ENCODE results near the gene NUP210.
A peak's percentile ranks its signal among the peaks of the same experiment; 100 is the strongest.
"Not testable (repeated sequence)": the region's sequence is repeated elsewhere in the genome, so short reads cannot be mapped to it uniquely, and the experiment has no call there.

Gene NUP210

DNA sequence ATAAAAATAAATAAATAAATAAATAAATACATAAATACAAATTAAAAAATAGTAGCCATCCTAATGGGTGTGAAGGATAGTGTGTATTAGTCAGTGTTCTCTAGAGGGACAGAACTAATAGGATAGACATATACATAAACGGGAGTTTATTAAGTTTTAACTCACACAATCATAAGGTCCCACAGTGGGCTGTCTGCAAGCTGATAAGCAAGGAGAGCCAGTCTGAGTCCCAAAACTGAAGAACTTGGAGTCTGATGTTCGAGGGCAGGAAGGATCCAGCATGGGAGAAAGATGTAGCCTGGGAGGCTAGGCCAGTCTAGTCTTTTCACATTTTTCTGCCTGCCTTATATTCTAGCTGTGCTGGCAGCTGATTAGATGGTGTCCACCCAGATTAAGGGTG, 22.8 kb upstream of the NUP210 start:
- not testable (repeated sequence) for DNase-seq (ENCODE audit: low spot score in 2 of 2); ATAC-seq; H3K36me3 Mint-ChIP-seq; H3K9me3 Mint-ChIP-seq; H3K4me1 Mint-ChIP-seq; H3K27ac Mint-ChIP-seq; H3K4me3 Mint-ChIP-seq

DNA sequence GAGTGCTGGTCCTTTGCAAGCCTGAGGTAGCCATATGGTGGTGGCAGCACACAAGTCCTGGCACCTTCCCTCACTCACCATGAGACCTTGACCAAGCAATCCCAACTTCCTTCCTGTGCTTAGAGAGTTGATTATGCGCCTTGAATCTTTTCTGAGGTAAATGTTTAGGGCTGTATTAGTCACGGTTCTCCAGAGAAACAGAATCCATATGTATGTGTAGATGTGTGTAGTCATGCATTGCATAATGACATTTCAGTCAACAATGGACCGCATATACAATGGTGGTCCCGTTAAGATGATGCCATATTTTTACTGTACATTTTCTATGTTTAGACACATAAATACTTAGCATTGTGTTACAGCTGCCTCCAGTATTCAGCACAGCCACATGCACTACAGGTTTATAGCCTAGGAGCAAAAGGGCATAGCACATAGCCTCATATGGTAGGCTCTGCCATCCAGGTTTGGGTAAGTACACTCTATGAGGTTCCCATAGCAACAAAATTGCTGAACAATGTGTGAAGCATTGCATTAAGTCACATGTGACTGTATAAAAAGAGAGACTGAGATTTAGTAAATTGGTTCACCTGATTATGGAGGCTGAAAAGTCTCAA, 20.2 kb upstream of the NUP210 start:
- H3K4me1 Mint-ChIP-seq, result no peaks in the 10 kb centered on the region
- no peaks in the 10 kb centered on the region for H3K36me3 Mint-ChIP-seq
- DNase-seq (ENCODE audit: low spot score in 2 of 2) (no peak), ATAC-seq (no peak)
- no peak overlapping the region for H3K4me3 Mint-ChIP-seq
- no peaks in the 10 kb centered on the region for H3K9me3 Mint-ChIP-seq
- no peak overlapping the region for H3K27ac Mint-ChIP-seq

DNA sequence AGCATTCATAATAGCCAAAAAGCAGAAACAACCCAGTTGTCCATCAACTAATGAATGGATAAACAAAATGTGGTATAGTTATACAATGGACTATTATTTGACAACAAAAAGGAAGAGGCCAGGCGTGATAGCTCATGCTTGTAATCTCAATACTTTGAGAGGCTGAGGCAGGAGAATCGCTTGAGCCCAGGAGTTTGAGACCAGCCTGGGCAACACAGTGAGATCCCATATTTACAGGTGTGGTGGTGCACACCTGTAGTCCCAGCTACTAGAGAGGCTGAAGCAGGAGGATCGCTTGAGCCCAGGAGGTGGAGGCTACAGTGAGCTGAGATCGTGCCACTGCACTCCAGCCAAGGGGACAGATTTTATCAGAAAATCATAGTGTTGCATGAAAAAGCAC, 16.1 kb upstream of the NUP210 start:
- not testable (repeated sequence) for H3K36me3 Mint-ChIP-seq; DNase-seq (ENCODE audit: low spot score in 2 of 2); H3K4me3 Mint-ChIP-seq; ATAC-seq; H3K27ac Mint-ChIP-seq; H3K4me1 Mint-ChIP-seq; H3K9me3 Mint-ChIP-seq

DNA sequence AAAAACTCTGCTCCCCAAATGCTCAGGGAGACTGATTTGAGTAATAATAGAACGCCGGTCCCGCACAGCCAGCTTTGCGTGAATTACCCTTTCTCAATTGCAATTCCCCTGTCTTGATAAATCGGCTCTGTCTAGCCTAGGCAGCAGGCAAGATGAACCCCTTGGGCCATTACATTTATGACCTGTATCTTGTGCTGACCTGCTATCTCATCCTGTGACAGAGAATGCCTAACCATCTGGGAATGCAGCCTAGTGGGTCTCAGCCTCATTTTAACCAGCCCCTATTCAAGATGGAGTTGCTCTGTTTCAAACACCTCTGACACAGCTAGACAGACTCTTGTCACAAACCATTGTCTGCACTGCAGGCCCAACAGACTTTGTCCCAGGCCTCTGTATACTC, 13.8 kb upstream of the NUP210 start:
- H3K36me3 Mint-ChIP-seq, result no peaks in the 10 kb centered on the region
- no peaks in the 10 kb centered on the region for H3K4me1 Mint-ChIP-seq
- ATAC-seq (no peak), DNase-seq (ENCODE audit: low spot score in 2 of 2) (no peak)
- H3K9me3 Mint-ChIP-seq, result no peaks in the 10 kb centered on the region
- no peak overlapping the region for H3K27ac Mint-ChIP-seq
- no peak overlapping the region for H3K4me3 Mint-ChIP-seq

DNA sequence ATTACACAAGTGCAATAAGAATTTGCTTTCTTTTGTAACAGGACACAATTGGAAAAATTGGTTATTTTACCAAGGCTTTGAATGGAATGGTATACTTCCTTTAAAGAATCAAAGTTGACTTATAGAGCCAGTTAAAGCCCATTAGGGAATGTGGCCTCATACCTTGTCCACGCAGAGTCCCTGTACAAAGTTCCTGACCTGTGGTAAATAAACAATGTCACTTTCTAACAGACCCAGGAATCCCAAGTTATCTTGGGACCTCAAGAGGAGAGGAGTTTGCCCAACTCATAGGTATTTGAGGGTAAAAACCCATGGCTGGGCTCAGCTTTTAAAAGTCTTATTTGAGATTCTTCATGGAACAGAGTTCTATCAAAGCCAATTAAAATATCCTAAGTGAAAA, 12.0 kb upstream of the NUP210 start:
- no peak for ATAC-seq
- H3K9me3 Mint-ChIP-seq, result no peaks in the 10 kb centered on the region

DNA sequence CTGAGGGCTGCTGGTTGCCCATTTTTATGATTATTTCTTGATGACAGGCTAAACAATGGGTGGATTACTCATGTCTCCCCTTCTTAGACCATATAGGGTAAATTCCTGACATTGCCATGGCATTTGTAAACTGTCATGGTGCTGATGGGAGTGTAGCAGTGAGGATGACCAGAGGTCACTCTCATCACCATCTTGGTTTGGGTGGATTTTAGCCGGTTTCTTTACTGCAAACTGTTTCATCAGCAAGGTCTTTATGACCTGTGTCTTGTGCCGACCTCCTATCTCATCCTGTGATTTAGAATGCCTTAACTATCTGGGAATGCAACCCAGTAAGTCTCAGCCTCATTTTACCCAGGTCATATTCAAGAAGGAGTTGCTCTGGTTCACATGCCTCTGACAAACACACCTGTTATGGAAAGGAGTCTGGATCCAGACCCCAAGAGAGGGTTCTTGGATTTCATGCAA, 10.3 kb upstream of the NUP210 start:
- not testable (repeated sequence) for DNase-seq (ENCODE audit: low spot score in 2 of 2); H3K36me3 Mint-ChIP-seq; H3K4me3 Mint-ChIP-seq; H3K9me3 Mint-ChIP-seq; H3K27ac Mint-ChIP-seq; ATAC-seq
- peaks cover 11% of the 10 kb centered on the region for H3K4me1 Mint-ChIP-seq

More for the DNA sequence above, 12.0 kb upstream of the NUP210 start:
- DNase-seq (ENCODE audit: low spot score in 2 of 2), result no peak
- Mint-ChIP-seq H3K27ac (no peak overlapping the region), H3K36me3 (no peaks in the 10 kb centered on the region), H3K4me3 (no peak overlapping the region), H3K4me1 (peaks cover 6% of the 10 kb centered on the region)

DNA sequence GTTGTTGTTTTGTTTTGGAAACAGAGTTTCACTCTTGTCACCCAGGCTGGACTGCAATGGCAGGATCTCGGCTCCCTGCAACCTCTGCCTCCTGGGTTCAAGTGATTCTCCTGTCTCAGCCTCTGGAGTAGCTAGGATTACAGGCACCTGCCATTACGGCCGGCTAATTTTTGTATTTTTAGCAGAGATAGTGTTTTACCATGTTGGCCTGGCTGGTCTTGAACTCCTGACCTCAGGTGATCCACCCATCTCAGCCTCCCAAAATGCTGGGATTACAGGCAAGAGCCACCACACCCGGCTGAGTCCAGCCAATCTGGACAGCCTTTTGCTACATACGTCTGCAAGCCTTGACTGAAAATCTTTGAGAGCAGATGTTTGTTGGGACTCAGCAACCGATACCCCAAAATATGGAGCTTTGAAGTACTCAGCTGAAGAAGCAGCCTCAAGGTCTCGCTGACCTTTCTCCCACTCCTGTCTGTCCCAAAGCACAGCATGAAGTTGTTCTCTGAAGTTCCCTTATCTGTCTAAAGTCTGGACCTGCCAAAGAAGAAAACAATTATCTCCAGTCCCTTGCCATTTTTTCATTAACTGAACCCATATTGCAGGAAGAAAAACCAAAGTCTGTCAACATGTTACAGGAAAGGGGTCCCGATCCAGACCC, 9.6 kb upstream of the NUP210 start:
- Mint-ChIP-seq H3K9me3 (no peaks in the 10 kb centered on the region), H3K27ac (no peak overlapping the region), H3K36me3 (no peaks in the 10 kb centered on the region), H3K4me3 (no peak overlapping the region), H3K4me1 (peaks cover 11% of the 10 kb centered on the region)
- DNase-seq (ENCODE audit: low spot score in 2 of 2) (no peak), ATAC-seq (no peak)

DNA sequence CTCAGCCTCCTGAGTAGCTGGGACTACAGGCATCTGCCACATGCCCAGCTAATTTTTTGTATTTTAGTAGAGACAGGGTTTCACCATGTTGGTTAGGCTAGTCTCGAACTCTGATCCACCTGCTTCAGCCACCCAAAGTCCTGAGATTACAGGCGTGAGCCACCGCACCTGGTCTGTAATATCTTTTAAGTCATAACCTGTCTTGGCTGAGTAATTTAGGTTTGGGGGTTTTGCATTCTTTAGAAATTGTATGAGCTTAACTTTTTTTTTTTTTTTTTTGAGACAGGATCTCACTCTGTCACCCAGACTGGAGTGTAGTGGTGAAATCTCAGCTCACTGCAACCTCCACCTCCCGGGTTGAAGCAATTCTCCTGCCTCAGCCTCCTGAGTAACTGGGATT, 8.6 kb upstream of the NUP210 start:
- H3K36me3 Mint-ChIP-seq; ATAC-seq; H3K9me3 Mint-ChIP-seq; DNase-seq (ENCODE audit: low spot score in 2 of 2): not testable (repeated sequence)
- peaks cover 11% of the 10 kb centered on the region for H3K4me1 Mint-ChIP-seq
- H3K4me3 Mint-ChIP-seq, result peak overlapping the region; percentile 18
- peak overlapping the region; percentile 86 for H3K27ac Mint-ChIP-seq

DNA sequence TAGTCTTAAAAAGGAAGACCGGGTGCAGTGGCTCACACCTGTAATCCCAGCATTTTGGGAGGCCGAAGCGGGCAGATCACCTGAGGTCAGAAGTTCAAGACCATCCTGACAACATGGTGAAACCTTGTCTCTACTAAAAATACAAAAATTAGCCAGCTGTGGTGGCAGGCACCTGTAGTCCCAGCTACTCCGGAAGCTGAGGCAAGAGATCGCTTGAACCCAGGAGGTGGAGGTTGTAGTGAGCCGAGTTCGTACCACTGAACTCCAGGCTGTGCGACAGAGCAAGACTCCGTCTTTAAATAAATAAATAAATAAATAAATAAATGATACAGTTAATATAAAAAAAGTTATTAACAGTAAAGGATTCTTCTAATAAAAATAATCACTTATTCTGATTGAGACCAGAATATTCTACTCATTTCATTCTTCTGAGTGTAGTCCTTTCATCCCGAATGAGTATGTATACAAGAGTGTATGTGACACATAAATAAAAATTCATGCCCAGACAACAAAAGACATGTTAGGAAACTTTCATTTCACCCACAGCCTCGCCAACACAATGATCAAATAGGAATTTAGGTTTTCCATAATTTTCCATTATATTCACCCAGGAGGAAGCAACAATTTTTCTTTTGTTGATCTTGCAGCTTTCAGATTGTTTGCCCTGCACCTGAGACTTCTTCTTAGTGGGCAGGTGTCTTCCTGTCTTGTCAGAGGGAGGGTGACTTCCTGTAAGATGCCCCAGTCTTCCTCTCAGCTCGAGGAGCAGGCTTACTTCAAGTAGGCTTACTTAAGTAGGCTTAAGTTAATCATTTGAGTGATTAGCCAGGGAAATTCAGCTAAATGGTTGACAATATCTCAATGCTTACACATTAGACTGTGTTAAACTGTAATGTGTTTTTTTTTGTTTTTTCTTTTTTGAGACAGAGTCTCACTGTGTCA, 7.8 kb upstream of the NUP210 start:
- peak overlapping the region; percentile 18 for H3K4me3 Mint-ChIP-seq
- H3K4me1 Mint-ChIP-seq, result peaks cover 11% of the 10 kb centered on the region
- H3K9me3 Mint-ChIP-seq, result no peaks in the 10 kb centered on the region
- DNase-seq (ENCODE audit: low spot score in 2 of 2) (no peak), ATAC-seq (peak; percentile 66)
- no peaks in the 10 kb centered on the region for H3K36me3 Mint-ChIP-seq
- peak overlapping the region; percentile 86 for H3K27ac Mint-ChIP-seq

DNA sequence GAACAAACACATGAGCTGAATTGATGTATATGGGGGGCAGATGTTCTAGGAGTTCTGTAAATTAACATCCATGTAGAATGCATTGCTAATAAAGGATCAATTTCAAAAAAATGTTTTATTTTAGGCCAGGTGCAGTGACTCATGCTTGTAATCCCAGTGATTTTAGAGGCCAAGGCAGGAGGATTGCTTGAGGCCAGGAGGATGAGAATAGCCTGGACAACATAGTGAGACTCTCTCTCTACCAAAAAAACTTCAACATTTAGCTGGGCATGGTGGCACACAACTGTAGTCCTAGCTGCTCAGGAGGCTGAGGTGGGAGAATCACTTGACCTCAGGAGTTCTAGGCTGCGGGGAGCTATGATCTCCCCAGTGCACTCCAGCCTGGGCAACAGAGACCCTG, 6.5 kb upstream of the NUP210 start:
- H3K9me3 Mint-ChIP-seq, result no peaks in the 10 kb centered on the region
- no peaks in the 10 kb centered on the region for H3K36me3 Mint-ChIP-seq
- no peak for ATAC-seq
- H3K4me1 Mint-ChIP-seq, result peaks cover 11% of the 10 kb centered on the region
- no peak for DNase-seq (ENCODE audit: low spot score in 2 of 2)
- H3K27ac Mint-ChIP-seq, result no peak overlapping the region
- no peak overlapping the region for H3K4me3 Mint-ChIP-seq

DNA sequence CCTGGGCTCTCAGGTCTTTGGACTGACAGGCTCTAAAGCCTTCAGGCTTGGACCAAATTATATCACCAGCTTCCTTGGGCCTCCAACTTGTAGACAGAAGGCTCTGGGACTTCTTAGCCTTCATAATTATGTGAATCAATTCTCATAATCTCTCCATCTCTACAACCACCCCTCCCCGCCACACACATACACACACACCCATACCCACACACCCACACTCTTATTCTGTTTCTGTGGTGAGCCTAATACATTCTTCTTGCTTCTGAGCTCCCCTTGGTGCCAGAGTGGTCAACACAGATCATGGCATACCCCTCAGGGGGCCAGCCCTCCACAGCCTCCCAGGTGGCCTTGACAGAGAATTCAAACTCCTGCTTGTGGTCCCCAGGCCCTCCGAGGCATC, 5.6 kb upstream of the NUP210 start:
- ATAC-seq (no peak), DNase-seq (ENCODE audit: low spot score in 2 of 2) (no peak)
- H3K27ac Mint-ChIP-seq, result no peak overlapping the region
- no peak overlapping the region for H3K4me3 Mint-ChIP-seq
- no peaks in the 10 kb centered on the region for H3K9me3 Mint-ChIP-seq
- peaks cover 6% of the 10 kb centered on the region for H3K36me3 Mint-ChIP-seq
- peaks cover 20% of the 10 kb centered on the region for H3K4me1 Mint-ChIP-seq

DNA sequence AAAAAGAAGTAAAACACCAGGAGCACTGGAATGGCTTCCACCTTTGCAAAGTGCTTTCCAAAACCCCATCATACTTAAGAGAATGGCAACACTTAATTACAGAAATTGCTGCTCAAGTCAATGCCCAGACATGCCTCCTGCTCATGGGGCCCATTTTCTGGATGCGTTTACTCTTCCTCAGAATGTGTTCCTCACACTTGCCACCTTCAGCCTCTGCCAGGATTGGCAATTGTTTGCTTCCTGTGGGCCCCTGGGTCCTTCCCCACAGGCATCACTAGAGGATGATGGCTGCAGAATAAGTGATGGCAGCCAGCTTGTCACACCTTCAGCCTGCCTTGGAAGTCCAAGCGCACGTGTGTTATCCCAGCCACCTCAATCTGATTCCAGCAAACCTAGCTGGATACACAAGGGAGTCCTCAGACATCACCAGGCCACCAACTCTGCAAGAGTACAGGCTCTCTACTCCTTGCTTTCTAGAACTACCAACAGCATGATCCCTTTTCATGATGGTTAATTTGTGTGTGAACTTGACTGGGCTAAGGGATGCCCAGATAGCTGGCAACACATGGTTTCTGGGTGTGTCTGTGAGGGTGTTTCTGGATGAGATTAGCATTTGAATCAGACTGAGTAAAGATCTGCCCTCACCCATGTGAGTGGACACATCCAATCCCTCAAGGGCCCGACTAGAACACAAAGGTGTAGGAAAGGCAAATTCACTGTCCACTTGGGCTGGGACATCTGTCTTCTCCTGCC, 4.9 kb upstream of the NUP210 start:
- no peak overlapping the region for H3K27ac Mint-ChIP-seq
- peaks cover 9% of the 10 kb centered on the region for H3K36me3 Mint-ChIP-seq
- no peaks in the 10 kb centered on the region for H3K9me3 Mint-ChIP-seq
- DNase-seq (ENCODE audit: low spot score in 2 of 2), result no peak
- no peak overlapping the region for H3K4me3 Mint-ChIP-seq
- H3K4me1 Mint-ChIP-seq, result peaks cover 23% of the 10 kb centered on the region
- ATAC-seq, result no peak

DNA sequence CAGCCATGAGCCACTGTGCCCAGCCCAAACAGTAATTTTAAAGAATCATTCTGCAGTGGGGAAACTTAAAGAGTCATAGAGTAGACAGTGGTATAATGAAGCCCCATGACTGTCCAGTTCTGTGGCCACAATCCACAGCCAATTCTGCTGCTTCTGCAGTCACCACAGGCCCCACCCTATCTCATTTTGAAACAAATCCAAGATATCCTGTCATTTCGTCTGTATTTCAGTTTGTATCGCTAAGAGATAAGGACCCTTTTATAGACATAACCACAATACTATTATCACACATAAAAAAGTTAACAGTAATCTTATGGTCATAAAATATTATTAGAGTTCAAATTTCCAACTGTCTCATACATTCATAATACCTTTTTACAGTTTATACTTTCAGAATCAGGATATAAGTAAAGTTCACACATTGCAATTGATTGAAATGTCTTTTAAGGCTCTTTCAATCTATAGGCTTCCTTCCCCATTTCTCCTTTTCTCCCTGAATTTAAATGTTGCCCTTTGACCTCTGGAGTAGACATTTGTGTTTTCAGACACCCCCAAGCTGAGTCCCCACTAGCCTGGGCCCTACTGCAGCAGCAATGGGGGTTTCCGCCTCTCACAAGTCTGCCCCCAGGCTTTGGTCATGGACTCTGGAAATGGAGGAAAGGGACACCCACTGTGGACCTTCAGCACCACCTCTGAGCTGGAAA, 4.2 kb upstream of the NUP210 start:
- DNase-seq (ENCODE audit: low spot score in 2 of 2), result no peak
- Mint-ChIP-seq H3K36me3 (peaks cover 9% of the 10 kb centered on the region), H3K4me3 (no peak overlapping the region), H3K4me1 (peaks cover 23% of the 10 kb centered on the region), H3K9me3 (no peaks in the 10 kb centered on the region), H3K27ac (no peak overlapping the region)
- ATAC-seq, result no peak

DNA sequence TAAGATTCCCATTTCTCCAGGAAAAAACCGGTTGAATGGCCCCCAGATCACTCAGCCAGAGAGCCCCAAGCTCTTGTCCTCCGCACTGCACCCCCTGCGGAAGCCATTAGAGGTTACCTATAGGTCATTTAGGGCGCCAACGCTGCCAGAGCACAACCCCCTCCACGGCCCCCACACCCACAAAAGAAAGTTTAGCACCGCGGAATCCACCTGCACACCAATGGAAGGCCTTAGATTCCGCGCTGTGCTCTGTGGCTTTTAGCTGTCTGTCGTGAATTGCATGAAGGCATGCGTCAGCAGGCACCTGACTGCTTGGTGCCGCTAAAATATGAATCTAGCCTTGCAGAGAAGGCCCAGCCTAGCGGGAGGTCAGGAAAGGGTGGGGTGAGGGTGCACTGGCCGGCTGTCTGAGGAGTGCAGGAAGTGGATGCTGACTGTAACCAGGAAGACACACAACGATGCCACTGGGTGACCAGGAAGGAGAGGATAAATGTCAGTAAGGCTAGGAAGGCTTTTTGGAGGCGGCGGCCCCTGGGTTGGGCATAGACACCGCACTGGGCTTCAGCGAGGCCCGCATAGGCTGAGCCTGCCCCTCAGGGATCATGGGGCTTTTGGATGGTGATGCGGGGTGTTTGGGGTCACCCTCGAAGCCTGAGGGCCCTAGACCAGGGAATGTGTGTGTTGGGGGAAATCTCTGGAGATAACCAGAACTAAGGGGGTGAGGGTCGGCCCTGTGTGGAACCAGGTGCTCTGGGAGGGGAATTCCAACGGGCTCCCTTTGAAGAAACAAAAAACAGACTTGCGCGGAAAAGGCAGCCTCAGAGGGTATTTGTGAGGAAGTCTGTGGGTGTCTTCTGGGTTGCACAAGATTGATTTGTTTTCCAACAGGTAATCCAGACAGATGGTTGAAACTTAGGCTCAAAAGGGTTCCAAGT, 976 bp upstream of the NUP210 start:
- peak overlapping the region; percentile 89 for H3K4me3 Mint-ChIP-seq

More for the DNA sequence above, 976 bp upstream of the NUP210 start:
- peaks cover 41% of the 10 kb centered on the region for H3K36me3 Mint-ChIP-seq
- peak; percentile 32 to 86 for DNase-seq (ENCODE audit: low spot score in 2 of 2)
- H3K27ac Mint-ChIP-seq, result peak overlapping the region; percentile 95
- peak; percentile 72 for ATAC-seq
- peaks cover 36% of the 10 kb centered on the region for H3K4me1 Mint-ChIP-seq
- no peaks in the 10 kb centered on the region for H3K9me3 Mint-ChIP-seq

All from stimulated activated effector memory CD8-positive, alpha-beta T cell treated with anti-CD3 and anti-CD28 coated beads, Interleukin-12 subunit alpha, Interleukin-12 subunit beta, amount 100 ng/mL, for 72 hours (primary cell).